ENCODE measurements around the gene WDR47.

- TF ChIP-seq CTCF (IDR thresholded peaks at IDR 0.05; ENCODE audit: low read depth, low read length, poor library complexity, severe bottlenecking): no peak
- no peak for TF ChIP-seq EZH2phosphoT487 (IDR thresholded peaks at IDR 0.05; ENCODE audit: borderline replicate concordance, low read length)
These were observed 41.6 kb upstream of the WDR47 start for GRCh38 chr1:109083501-109083900.

All from DOHH2 (cell line).